K562 (cell line): Measurements from ENCODE around the gene SESN3.

Experiments used
- ARHGAP35 ChIP-seq: fragments of 450-650 bp; IDR thresholded peaks from 2 replicates; pipeline ENCODE4 v1.6.1; 2018; ENCODE audit not compliant: partially characterized antibody
- ATF2 ChIP-seq: sonication (generic); formaldehyde crosslinking; IDR thresholded peaks from 2 replicates; pipeline ENCODE4 v1.8.1; 2022; ENCODE audit warnings: missing genetic modification reagents
- CEBPZ ChIP-seq: fragments of 150-350 bp; IDR thresholded peaks from 2 replicates; pipeline ENCODE4 v1.6.1; 2014; ENCODE audit warnings: low read depth, mild to moderate bottlenecking, low read length, borderline replicate concordance
- CHD7 ChIP-seq: fragments of 200-600 bp; sonication (generic); IDR thresholded peaks from one replicate; pipeline ENCODE4 v1.6.1; 2012; ENCODE audit warnings: mild to moderate bottlenecking, low read depth, low read length, inconsistent platforms
- CREM ChIP-seq: IDR thresholded peaks from 2 replicates; pipeline ENCODE4 v1.6.1; 2014; ENCODE audit warnings: antibody characterized with exemption, low read depth
- DDX20 ChIP-seq: fragments of 450-650 bp; IDR thresholded peaks from 2 replicates; pipeline ENCODE4 v1.6.1; 2016; ENCODE audit warnings: missing genetic modification characterization, low read depth, mild to moderate bottlenecking, missing compliant biosample characterization, moderate library complexity
- HDAC8 ChIP-seq: fragments of 450-650 bp; IDR thresholded peaks from 2 replicates; pipeline ENCODE4 v1.6.1; 2016; ENCODE audit warnings: mild to moderate bottlenecking, missing genetic modification characterization, moderate library complexity, missing compliant biosample characterization
- NFE2 ChIP-seq: IDR thresholded peaks from 2 replicates; pipeline ENCODE4 v1.6.1; 2014; ENCODE audit warnings: antibody characterized with exemption, low read depth
- SMAD1 ChIP-seq: fragments of 150-350 bp; IDR thresholded peaks from 2 replicates; pipeline ENCODE4 v1.6.1; 2014; ENCODE audit warnings: low read length, low read depth; ENCODE audit not compliant: partially characterized antibody
- TF ChIP-seq, protein P1 (sequence below), 3 experiments: IDR thresholded peaks in 2 of 3; conservative IDR thresholded peaks in 1 of 3; 2 replicates each; pipeline ENCODE4 v1.5.1; 2011 to 2012; ENCODE audit warnings: low read length in 3 of 3, mild to moderate bottlenecking in 3 of 3, control low read depth in 2 of 3, improper control_type of control experiment in 1 of 3, inconsistent platforms in 1 of 3, low read depth in 1 of 3, mixed read lengths in 1 of 3, moderate library complexity in 1 of 3; ENCODE audit not compliant: insufficient read depth in 2 of 3

GRCh38 chr11:95187723-95188122 is 43.3 kb downstream of the SESN3 start:
- TF ChIP-seq CREM (no peak), HDAC8 (tag) (no peak), CEBPZ (no peak), NFE2 (no peak), SMAD1 (no peak), DDX20 (tag) (no peak), CHD7 (no peak), ATF2 (CRISPR knock-in tag) (no peak), ARHGAP35 (no peak)
- TF ChIP-seq, protein P1, sequence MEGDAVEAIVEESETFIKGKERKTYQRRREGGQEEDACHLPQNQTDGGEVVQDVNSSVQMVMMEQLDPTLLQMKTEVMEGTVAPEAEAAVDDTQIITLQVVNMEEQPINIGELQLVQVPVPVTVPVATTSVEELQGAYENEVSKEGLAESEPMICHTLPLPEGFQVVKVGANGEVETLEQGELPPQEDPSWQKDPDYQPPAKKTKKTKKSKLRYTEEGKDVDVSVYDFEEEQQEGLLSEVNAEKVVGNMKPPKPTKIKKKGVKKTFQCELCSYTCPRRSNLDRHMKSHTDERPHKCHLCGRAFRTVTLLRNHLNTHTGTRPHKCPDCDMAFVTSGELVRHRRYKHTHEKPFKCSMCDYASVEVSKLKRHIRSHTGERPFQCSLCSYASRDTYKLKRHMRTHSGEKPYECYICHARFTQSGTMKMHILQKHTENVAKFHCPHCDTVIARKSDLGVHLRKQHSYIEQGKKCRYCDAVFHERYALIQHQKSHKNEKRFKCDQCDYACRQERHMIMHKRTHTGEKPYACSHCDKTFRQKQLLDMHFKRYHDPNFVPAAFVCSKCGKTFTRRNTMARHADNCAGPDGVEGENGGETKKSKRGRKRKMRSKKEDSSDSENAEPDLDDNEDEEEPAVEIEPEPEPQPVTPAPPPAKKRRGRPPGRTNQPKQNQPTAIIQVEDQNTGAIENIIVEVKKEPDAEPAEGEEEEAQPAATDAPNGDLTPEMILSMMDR (IDR thresholded peaks at IDR 0.05 in 2 of 3, conservative IDR thresholded peaks at IDR 0.05 in 1 of 3; ENCODE audit: insufficient read depth in 2 of 3, low read depth in 1 of 3, low read length in 3 of 3): no peak
